Astrocyte (in vitro differentiated cells and primary cell): Measurements from ENCODE around the gene CDCA4.

Source experiments
- EZH2 ChIP-seq: IDR thresholded peaks from 2 replicates; pipeline ENCODE4 v1.6.1; 2012; ENCODE audit warnings: mild to moderate bottlenecking, low read length, inconsistent platforms; ENCODE audit not compliant: insufficient read depth
- TF ChIP-seq, protein P1 (sequence below): IDR thresholded peaks from 2 replicates; pipeline ENCODE4 v1.5.1; 2011; ENCODE audit warnings: low read depth, mild to moderate bottlenecking, inconsistent platforms, low read length, moderate library complexity; ENCODE audit not compliant: insufficient read depth

DNA sequence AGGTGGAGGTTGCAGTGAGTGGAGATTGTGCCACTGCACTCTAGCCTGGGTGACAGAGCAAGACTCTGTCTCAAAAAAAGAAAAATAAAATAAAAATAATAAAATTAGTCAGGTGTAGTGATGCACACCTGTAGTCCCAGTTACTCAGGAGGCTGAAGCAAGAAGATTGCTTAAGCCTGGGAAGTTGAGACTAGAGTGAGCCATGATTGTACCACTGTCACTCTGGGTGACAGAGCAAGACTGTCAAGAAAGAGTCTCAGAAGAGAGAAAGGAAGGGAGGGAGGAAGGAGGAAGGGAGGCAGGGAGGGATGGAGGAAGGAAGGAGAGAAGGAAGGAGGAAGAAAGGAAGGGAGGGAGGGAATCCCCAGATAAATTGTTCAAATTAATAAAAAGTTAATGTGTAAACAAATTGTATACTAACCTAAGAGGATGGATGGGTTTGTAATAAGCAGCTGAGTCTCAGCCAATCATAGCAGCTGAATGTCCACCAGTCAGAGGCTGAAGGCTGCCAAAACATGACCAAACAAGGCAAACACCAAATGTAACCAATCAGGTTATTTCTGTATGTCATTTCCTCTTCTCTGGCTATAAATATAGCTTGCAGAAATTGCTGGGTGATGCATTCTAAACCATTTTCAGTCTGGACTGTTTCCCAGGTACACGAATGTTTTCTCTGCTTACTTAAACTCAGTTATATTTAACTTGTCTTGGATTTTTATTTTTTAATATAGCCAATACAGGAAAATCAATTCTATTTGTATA, 6.1 kb upstream of the CDCA4 start:
- TF ChIP-seq, protein P1, sequence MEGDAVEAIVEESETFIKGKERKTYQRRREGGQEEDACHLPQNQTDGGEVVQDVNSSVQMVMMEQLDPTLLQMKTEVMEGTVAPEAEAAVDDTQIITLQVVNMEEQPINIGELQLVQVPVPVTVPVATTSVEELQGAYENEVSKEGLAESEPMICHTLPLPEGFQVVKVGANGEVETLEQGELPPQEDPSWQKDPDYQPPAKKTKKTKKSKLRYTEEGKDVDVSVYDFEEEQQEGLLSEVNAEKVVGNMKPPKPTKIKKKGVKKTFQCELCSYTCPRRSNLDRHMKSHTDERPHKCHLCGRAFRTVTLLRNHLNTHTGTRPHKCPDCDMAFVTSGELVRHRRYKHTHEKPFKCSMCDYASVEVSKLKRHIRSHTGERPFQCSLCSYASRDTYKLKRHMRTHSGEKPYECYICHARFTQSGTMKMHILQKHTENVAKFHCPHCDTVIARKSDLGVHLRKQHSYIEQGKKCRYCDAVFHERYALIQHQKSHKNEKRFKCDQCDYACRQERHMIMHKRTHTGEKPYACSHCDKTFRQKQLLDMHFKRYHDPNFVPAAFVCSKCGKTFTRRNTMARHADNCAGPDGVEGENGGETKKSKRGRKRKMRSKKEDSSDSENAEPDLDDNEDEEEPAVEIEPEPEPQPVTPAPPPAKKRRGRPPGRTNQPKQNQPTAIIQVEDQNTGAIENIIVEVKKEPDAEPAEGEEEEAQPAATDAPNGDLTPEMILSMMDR = no peak
- no peak for TF ChIP-seq EZH2
